IPS DF 19.7 (cell line): ENCODE data around the gene ERN2.

ENCODE experiments used
- DNase-seq: peaks from one replicate; pipeline ENCODE4 v3.0.0-alpha.2; 2013; ENCODE audit warnings: low read depth, low spot score

The ERN2 gene

GRCh38 chr16:23689442-23690187, 23.4 kb downstream of the ERN2 start:
- no peak for DNase-seq

GRCh38 chr16:23687034-23687808, 25.8 kb downstream of the ERN2 start:
- no peak for DNase-seq

- DNase-seq: no peak
These were observed 29.5 kb downstream of the ERN2 start for GRCh38 chr16:23683487-23683886.

GRCh38 chr16:23682181-23682580, 30.8 kb downstream of the ERN2 start:
- DNase-seq: no peak

- DNase-seq: no peak
These were observed 33.1 kb downstream of the ERN2 start for GRCh38 chr16:23679986-23680336.

GRCh38 chr16:23679274-23679985, 33.6 kb downstream of the ERN2 start:
- no peak for DNase-seq

- peak; percentile 80 for DNase-seq
These were observed 34.4 kb downstream of the ERN2 start, which contains the start of gene PLK1 for GRCh38 chr16:23678430-23679273. PLK1 (plus strand) TSS chr16:23678889; CDS start chr16:23678933, 44 bp downstream.

- no peak for DNase-seq
These were observed 36.0 kb downstream of the ERN2 start for GRCh38 chr16:23676924-23677480.

GRCh38 chr16:23673971-23674614, 38.9 kb downstream of the ERN2 start:
- no peak for DNase-seq

GRCh38 chr16:23670137-23670776, 42.8 kb downstream of the ERN2 start:
- DNase-seq: no peak

- DNase-seq: no peak
These were observed 44.1 kb downstream of the ERN2 start for GRCh38 chr16:23668873-23669272.

GRCh38 chr16:23668225-23668624, 44.8 kb downstream of the ERN2 start:
- DNase-seq: no peak

GRCh38 chr16:23667355-23667659, 45.7 kb downstream of the ERN2 start:
- DNase-seq: no peak

GRCh38 chr16:23666571-23667354, 46.3 kb downstream of the ERN2 start:
- DNase-seq: no peak

- no peak for DNase-seq
These were observed 49.1 kb downstream of the ERN2 start for GRCh38 chr16:23663918-23664317.

GRCh38 chr16:23651943-23652468, 61.0 kb downstream of the ERN2 start:
- no peak for DNase-seq

GRCh38 chr16:23650674-23651416, 62.2 kb downstream of the ERN2 start:
- DNase-seq: no peak

- DNase-seq: no peak
These were observed 70.7 kb downstream of the ERN2 start for GRCh38 chr16:23642246-23642774.
